A673 (cell line): ENCODE results near the gene HSPB2. TPM values are rescaled to one million over a fixed set of nuclear protein-coding genes. Genes with fewer than 3 reads are reported as not detected.

Experiments used
- BruUV-seq: library from RNA; stranded (reverse); fragments of 400-500 nt; replicated peaks from 2 replicates; lab custom pipeline; 2021; lab: Mats Ljungman, UMichigan
- CTCF ChIA-PET: fragments of 300-600 bp; sonication (Branson Sonifier 250); formaldehyde crosslinking; loops from one replicate; lab custom pipeline; 2022; ENCODE audit warnings: antibody characterized with exemption; lab: Charles Lee
- POLR2A ChIA-PET: fragments of 300-600 bp; sonication (Branson Sonifier 250); formaldehyde crosslinking; loops from one replicate; lab custom pipeline; 2022; ENCODE audit warnings: antibody characterized with exemption; ENCODE audit not compliant: low non-redundant PET; lab: Charles Lee
- DNase-seq: peaks from one replicate; pipeline ENCODE4 v3.0.0-alpha.2; 2015; ENCODE audit warnings: low spot score
- H3K27ac ChIP-seq: fragments of 200-600 bp; sonication (generic); 2 replicates; pipeline ENCODE4 v1.5.1; 2016; ENCODE audit warnings: mixed run types, low read depth, mild to moderate bottlenecking, mixed read lengths, antibody characterized with exemption, low read length; ENCODE audit not compliant: poor library complexity, severe bottlenecking
- H3K27me3 ChIP-seq: fragments of 200-600 bp; sonication (generic); replicated peaks from 2 replicates; pipeline ENCODE4 v1.6.1; 2017; ENCODE audit warnings: mixed run types, low read depth, mild to moderate bottlenecking, mixed read lengths, antibody characterized with exemption, low read length; ENCODE audit not compliant: insufficient read depth, poor library complexity
- H3K36me3 ChIP-seq: fragments of 200-600 bp; sonication (generic); 2 replicates; pipeline ENCODE4 v1.6.1; 2016; ENCODE audit warnings: mixed run types, mild to moderate bottlenecking, mixed read lengths, antibody characterized with exemption, low read length; ENCODE audit not compliant: insufficient read depth, poor library complexity, severe bottlenecking
- H3K4me1 ChIP-seq: fragments of 200-600 bp; sonication (generic); 2 replicates; pipeline ENCODE4 v1.6.1; 2017; ENCODE audit warnings: mixed run types, mild to moderate bottlenecking, mixed read lengths, antibody characterized with exemption, low read length; ENCODE audit not compliant: insufficient read depth, poor library complexity, severe bottlenecking
- H3K4me3 ChIP-seq: fragments of 200-600 bp; sonication (generic); 2 replicates; pipeline ENCODE4 v1.5.1; 2016; ENCODE audit warnings: low read depth, mixed run types, mild to moderate bottlenecking, mixed read lengths, low read length; ENCODE audit not compliant: poor library complexity, severe bottlenecking
- H3K9me3 ChIP-seq: fragments of 200-600 bp; sonication (generic); 2 replicates; pipeline ENCODE4 v1.6.1; 2016; ENCODE audit warnings: mixed run types, low read depth, mild to moderate bottlenecking, mixed read lengths, antibody characterized with exemption, low read length; ENCODE audit not compliant: poor library complexity, severe bottlenecking
- EZH2 ChIP-seq: fragments of 200-600 bp; sonication (generic); IDR thresholded peaks from 2 replicates; pipeline ENCODE4 v1.6.1; 2017; ENCODE audit warnings: borderline replicate concordance, low read depth, mild to moderate bottlenecking, mixed read lengths, antibody characterized with exemption, low read length; ENCODE audit not compliant: poor library complexity, severe bottlenecking
- intact Hi-C: fragments of 100-400 bp; cut with micrococcal nuclease; formaldehyde crosslinking; loops from one replicate; pipeline ENCODE4 v1.10.0; 2022; ENCODE audit not compliant: unreplicated experiment
- total RNA-seq: library from RNA; stranded (reverse); gene quantifications from 2 replicates; pipeline ENCODE4 v1.2.3, GENCODE V29; 2021
- TF ChIP-seq, protein P1 (sequence below): fragments of 300-800, 200-600 bp; sonication (generic); conservative IDR thresholded peaks from 2 replicates; pipeline ENCODE4 v1.5.1; 2017; ENCODE audit warnings: low read depth, mild to moderate bottlenecking, antibody characterized with exemption, low read length, moderate library complexity, mixed read lengths

The HSPB2 gene
- total RNA-seq, 1 experiment from 2014 or later = not detected

DNA sequence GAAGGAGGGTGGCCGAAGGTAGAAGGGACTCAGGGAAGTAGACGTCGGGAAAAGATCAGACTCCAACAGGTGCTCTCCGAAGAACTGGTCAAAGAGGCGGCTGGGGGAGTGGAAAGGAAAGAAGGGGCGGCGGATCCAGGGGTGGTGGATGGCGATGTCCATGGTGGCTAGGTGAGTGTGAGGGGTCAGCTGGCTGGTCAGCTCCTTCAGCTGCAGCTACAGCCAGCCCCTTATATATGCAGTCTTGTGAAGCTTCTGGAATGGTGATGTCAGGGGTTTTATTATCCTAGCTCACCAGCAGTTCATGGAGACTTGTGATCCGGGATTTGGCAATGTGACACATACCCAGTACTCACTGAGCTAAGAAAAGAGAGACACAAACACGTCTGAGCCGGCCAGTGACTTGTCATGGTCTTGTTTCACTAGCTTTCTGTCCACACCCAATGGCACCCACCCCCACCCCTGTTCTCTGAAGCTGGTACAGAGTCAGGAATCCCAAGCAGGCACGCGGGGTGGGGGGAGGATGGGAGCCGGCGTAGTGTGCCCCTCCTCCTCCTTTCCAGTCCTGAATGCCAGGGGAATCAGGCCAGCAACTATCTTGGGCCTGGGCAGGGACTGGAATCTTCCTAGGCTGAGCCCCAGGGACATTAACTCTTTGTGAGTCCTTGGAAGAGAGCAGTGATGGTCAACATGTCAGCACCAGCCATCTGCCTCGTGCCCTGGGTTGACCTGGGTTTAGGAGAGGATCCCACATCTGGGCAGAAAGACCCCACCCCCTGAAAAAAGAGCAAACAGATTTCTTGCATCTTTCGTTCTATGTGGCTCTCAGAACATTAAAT is 752 bp upstream of the HSPB2 start, which contains the start of gene CRYAB:
Gene CRYAB (minus strand): TSS at position 208 of the 839 bp plus-strand sequence. CDS start 46 bp downstream, at position 162.
- no peak within 1 kb of the TSS for H3K27ac ChIP-seq
- DNase-seq = no peak
- intact Hi-C loops = no loop called here

DNA sequence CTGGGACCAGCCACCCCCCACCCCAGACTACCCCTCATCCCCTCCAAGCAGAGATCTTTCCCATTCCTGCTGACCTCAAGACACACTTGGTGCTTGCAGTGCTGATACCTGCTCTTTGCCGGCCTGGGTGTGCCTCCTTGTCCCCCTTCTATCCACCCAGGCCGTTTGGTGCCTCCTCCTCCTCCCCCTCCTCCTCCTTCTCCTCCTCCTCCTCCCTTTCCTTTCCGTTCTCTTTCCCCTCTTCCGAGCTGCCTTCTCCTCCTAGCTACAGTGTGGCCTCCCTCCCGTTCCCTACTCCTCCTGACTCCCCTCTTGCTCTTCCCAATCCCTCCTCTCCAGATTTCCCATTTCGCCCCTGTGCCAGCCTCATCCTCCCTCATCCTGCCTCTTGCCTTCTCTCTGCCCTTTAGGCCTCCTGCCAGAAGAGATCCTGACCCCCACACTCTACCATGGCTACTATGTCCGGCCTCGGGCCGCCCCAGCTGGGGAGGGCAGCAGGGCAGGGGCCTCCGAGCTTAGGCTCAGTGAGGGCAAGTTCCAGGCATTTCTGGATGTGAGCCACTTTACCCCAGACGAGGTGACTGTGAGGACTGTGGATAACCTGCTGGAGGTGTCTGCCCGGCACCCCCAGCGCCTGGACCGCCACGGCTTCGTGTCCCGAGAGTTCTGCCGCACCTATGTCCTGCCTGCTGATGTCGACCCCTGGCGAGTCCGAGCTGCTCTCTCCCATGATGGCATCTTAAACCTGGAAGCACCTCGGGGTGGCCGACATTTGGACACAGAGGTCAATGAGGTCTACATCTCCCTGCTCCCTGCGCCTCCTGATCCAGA is 712 bp downstream of the HSPB2 start:
- Histone ChIP-seq H3K27ac (no peak overlapping the region), H3K4me3 (no peak overlapping the region), H3K4me1 (peaks cover 9% of the 10 kb centered on the region), H3K27me3 (no peaks in the 10 kb centered on the region), H3K36me3 (no peaks in the 10 kb centered on the region), H3K9me3 (no peaks in the 10 kb centered on the region)
- POLR2A ChIA-PET = no interaction called here
- BruUV-seq = no TSS peak
- intact Hi-C loops = no loop called here
- CTCF ChIA-PET = no interaction called here
- DNase-seq = no peak
- no peak for TF ChIP-seq EZH2
- TF ChIP-seq, protein P1, sequence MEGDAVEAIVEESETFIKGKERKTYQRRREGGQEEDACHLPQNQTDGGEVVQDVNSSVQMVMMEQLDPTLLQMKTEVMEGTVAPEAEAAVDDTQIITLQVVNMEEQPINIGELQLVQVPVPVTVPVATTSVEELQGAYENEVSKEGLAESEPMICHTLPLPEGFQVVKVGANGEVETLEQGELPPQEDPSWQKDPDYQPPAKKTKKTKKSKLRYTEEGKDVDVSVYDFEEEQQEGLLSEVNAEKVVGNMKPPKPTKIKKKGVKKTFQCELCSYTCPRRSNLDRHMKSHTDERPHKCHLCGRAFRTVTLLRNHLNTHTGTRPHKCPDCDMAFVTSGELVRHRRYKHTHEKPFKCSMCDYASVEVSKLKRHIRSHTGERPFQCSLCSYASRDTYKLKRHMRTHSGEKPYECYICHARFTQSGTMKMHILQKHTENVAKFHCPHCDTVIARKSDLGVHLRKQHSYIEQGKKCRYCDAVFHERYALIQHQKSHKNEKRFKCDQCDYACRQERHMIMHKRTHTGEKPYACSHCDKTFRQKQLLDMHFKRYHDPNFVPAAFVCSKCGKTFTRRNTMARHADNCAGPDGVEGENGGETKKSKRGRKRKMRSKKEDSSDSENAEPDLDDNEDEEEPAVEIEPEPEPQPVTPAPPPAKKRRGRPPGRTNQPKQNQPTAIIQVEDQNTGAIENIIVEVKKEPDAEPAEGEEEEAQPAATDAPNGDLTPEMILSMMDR = no peak

More for the DNA sequence above, 752 bp upstream of the HSPB2 start, which contains the start of gene CRYAB:
- Histone ChIP-seq H3K4me3 (no peak within 1 kb of the TSS), H3K4me1 (peaks cover 4% of the 10 kb centered on the region), H3K36me3 (no peaks in the 10 kb centered on the region), H3K27me3 (no peaks in the 10 kb centered on the region), H3K9me3 (no peaks in the 10 kb centered on the region)
- CTCF ChIA-PET = no interaction called here
- TF ChIP-seq, protein P1 = no peak
- TF ChIP-seq EZH2 = no peak
- POLR2A ChIA-PET = no interaction called here
- BruUV-seq = no TSS peak

DNA sequence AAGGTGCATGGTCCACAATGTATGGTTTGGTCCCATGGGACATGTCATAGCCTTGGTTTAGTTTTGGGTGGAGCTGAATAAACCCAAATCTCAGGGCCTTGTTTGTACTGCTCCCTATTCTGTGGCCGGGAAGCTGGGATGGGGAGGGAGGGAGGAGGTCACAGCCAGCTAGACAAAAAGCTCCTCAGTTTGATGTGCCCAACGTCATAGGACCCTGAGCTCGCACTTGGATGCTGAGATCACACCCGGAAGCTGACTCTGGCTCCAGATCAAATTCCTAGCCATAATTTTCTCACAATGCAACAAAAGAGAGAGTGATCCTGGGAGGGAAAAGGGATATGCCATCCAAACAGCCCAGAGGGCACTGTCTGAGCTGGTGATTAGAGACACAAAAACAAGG is 1.5 kb downstream of the HSPB2 start:
- intact Hi-C loops = no loop called here
- H3K27ac ChIP-seq = no peak overlapping the region
- peaks cover 16% of the 10 kb centered on the region for H3K4me1 ChIP-seq
- peak; percentile 68 for DNase-seq
- H3K27me3 ChIP-seq = no peaks in the 10 kb centered on the region
- TF ChIP-seq, protein P1 = no peak
- no peak for TF ChIP-seq EZH2
- H3K9me3 ChIP-seq = no peaks in the 10 kb centered on the region
- POLR2A ChIA-PET = no interaction called here
- H3K4me3 ChIP-seq = no peak overlapping the region
- CTCF ChIA-PET = interaction anchor here (0.6 kb wide), 1 partner anchor 83 kb away, joined by 3 read pairs; no protein-coding TSS in a partner anchor
- H3K36me3 ChIP-seq = no peaks in the 10 kb centered on the region
- BruUV-seq = no TSS peak
